K562 treated with DMSO at 1 percent for 4 hours (cell line): ENCODE measurements around the gene TPRA1. TPM values are rescaled to one million over a fixed set of nuclear protein-coding genes. Genes with fewer than 3 reads are reported as not detected.

Experiments used
- total RNA-seq: library from RNA; unstranded; fragments of 300-600 nt; gene quantifications from 2 replicates; pipeline ENCODE4 v1.2.3, GENCODE V29; 2022; ENCODE audit not compliant: insufficient read depth

Gene TPRA1
- 30.1 and 33.1 TPM in 2 replicates for total RNA-seq

DNA sequence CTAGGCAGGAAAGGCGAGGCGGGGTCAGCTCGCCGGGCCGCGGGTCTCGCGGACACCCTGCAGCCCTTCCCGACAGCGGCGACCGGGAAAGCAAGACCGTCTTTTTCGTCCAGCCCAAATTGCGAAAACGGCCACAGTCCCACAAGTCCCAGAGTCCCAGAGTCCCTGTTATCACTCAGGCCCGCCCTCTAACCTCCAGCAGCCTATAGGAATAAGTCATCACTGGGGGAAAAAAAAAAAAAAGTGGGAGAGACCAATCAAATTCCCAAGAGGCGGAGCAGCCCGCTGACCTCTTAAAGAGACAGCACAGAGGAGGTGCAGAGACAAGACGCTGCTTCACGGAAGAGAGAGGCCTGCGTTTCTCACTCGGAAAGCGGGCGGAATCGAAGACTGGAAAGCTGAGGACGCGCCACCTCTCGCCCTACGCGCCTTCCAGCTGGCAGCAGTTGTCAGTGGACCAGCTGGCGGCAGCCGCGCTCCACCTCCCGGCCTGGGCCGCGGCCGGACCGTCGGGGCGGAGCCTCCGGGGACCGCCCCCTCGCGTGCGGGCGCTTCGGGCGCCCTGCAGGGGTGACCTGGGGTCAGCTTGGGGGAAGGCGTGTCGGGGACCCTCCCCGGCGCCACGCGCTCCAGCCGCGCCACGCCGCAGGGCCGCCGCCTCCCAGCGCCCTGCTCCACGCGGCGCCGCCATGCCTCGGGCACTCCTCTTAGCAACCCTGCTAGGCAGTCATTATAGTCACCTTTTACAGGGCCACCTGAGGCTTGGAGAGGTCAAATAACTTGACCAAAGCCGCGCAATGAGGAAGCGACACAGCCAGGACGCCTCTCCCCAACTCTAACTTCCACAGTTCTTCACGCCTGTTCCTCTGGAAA is at the start of gene TPRA1:
Gene TPRA1, minus strand, starts transcription at position 141 of the 873 bp plus-strand sequence. CDS start 10,587 bp downstream, outside the sequence.

DNA sequence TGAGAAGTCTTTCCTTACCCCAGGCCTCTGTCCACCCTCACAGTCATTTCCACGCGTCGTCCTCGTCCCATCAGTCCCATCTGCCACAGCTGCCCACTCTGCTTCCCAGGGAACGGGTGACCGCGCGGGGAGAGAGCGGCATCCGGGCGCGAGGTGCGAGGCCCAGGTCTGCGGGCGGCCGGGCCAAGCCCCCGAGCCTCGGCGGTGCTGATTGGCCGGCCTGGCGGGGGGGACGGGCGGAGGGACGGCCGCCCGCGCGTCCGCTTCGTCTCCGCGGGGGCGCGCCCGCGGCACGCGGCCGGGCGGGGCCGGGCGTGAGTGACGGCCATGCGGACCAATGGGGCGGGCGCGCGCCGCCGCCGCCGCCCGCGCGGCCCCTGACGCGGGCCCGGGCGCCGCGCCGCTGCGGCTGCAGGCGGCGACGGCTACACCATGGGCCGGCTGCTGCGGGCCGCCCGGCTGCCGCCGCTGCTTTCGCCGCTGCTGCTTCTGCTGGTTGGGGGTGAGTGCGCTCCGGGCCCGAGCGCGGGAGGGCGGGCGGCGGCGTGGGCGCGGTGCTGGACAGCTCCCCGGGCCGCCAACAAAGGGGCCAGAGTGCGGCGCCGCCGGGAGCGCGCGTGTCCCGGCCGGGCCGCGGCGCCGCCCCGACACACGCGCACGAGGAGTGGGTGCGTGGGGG is 38.4 kb upstream of the TPRA1 start, which contains the start of gene PODXL2:
Gene PODXL2, plus strand, starts transcription at position 398 of the 679 bp plus-strand sequence. Its CDS starts 35 bp downstream, at position 433.

Other genes starting within 250 kb of the TPRA1 start
- gene MCM2, start 7.7 kb upstream of the TPRA1 start, total RNA-seq = 97.9 and 113 TPM in 2 replicates
- gene PODXL2, start 38.5 kb upstream of the TPRA1 start, total RNA-seq = 15.8 and 20.4 TPM in 2 replicates
- gene ABTB1, start 82.2 kb upstream of the TPRA1 start, total RNA-seq = 3.0 and 4.3 TPM in 2 replicates
- gene MGLL, start 231.8 kb upstream of the TPRA1 start, total RNA-seq = not detected in 2 replicates